GM12873 (cell line): ENCODE measurements around the gene TTC9B.

Experiments used
- CTCF ChIP-seq: IDR thresholded peaks from 2 replicates; pipeline ENCODE4 v1.5.1; 2012; ENCODE audit warnings: low read depth, mild to moderate bottlenecking, moderate library complexity, low read length, control low read depth; ENCODE audit not compliant: insufficient read depth; ENCODE audit errors: missing control alignments

The TTC9B gene

GRCh38 chr19:40191836-40192646 lies 26.1 kb downstream of the TTC9B start:
- TF ChIP-seq CTCF: no peak

- TF ChIP-seq CTCF: no peak
Measured at GRCh38 chr19:40190891-40191835, 27.0 kb downstream of the TTC9B start, which contains the start of gene MAP3K10. TSS of gene MAP3K10 (plus strand) at chr19:40191426. CDS start at chr19:40192032, 606 bp downstream.

- no peak for TF ChIP-seq CTCF
Measured at GRCh38 chr19:40184273-40184672, 33.9 kb downstream of the TTC9B start.

DNA sequence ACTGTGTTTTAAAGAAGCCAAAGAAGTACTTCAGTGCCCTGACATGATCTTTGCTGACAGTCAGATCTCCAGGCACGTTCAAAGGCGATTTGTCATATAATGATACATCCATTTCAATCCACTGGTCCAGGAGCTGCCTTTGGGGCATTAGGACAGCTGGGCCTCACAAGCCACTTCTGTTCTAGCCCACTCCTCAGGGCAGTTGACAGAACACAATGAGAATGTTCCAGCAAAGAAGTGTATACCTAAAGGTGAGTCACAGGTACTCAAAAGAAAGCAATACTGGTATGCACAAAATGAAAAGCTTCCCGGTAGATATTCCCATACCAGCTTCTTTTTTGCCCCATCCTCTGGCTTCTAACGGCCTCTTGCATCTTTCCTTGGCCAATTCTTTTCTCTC lies 39.4 kb downstream of the TTC9B start:
- no peak for TF ChIP-seq CTCF

DNA sequence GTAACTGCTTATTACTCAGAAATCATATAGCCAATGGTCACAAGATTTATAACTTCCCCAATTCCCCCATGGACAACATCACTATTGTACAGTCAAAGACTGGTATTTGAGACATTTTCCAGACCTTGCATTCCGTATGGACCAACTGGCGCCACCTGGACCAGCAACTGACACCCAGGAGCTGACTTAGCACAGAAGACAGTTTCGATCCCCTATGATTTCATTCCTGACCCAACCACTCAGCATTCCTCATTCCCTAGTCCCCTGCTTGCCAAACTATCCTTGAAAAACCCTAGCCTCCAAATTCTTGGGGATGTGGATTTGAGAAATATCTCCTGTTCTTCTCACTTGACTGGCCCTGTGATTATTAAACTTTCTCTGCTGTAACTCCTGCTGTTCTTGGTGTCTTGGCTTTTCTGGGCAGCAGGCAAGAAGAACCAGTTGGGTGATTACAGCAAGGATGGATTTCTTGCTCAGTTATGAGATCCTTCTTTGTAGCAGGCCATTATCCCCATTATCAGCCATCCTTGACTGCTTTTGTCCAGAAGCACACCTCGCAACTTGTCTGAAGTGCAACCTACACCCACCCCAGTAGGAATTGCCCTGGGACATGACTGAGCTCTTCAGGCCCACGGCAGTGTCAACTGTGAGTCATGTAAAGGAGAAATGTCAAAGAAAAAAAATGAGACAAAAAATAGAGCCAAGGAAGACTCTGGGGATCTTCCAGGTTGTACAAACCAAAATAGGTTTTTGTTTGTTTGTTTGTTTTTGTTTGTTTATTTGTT lies 40.7 kb downstream of the TTC9B start:
- TF ChIP-seq CTCF: no peak

DNA sequence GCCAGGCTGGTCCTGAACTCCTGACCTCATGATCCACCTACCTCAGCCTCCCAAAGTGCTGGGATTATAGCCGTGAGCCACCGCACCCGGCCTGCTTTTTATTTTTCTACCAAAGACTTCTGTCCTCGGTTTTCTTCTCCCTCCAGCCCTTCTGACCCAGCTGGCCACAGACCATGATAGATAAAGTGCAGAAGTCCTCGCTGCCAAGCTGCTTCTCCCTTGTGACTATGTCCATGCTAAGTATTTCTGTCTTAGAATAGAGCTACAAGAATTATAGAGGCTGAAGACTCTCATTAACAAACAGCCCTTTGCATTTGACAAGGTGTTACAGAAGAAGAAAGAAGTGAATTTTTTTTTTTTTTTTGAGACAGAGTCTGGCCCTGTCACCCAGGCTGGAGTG lies 42.4 kb downstream of the TTC9B start:
- TF ChIP-seq CTCF: no peak
